HepG2 (cell line): ENCODE data around the gene ASGR1. TPM values are rescaled to one million over a fixed set of nuclear protein-coding genes. Genes with fewer than 3 reads are reported as not detected.
A peak's percentile ranks its signal among the peaks of the same experiment; 100 is the strongest.

Source experiments
- ATAC-seq: fragments of 200-7000 bp; cut with Tn5 transposase; 3 replicates; pipeline ENCODE4 v1.9.1; 2020; ENCODE audit warnings: mild to moderate bottlenecking, moderate library complexity
- BruUV-seq: library from RNA; stranded (reverse); fragments of 400-500 nt; replicated peaks from 2 replicates; lab custom pipeline; 2021; lab: Mats Ljungman, UMichigan
- CTCF ChIA-PET: fragments of 300-600 bp; formaldehyde crosslinking; extraction: SDS; loops from one replicate; lab custom pipeline; 2021; ENCODE audit warnings: low total read pairs, inconsistent platforms, low intra/inter-chr PET ratio; lab: Yijun Ruan, JAX
- POLR2A ChIA-PET: fragments of 350-600 bp; sonication (Branson Sonifier 250); formaldehyde crosslinking; loops from one replicate; lab custom pipeline; 2020; ENCODE audit warnings: antibody characterized with exemption, inconsistent platforms; lab: Yijun Ruan, JAX
- DNase-seq: peaks from one replicate; pipeline ENCODE4 v3.0.0-alpha.2; 2015; ENCODE audit warnings: low spot score
- FAIRE-seq: peaks from 3 replicates; lab custom pipeline; 2011; peaks lifted over from hg19 to GRCh38; lab: Jason Lieb, UNC
- H2AFZ ChIP-seq: one replicate; pipeline ENCODE4 v1.6.1; 2011; ENCODE audit warnings: low read length, inconsistent platforms
- H3K27ac ChIP-seq: fragments of 300-600 bp; 3 replicates; pipeline ENCODE4 v1.8.0; 2011; ENCODE audit warnings: mixed run types, mild to moderate bottlenecking, mixed read lengths, low read length, inconsistent platforms; ENCODE audit not compliant: insufficient read depth; ENCODE audit errors: extremely low read length
- H3K27me3 ChIP-seq, 2 experiments: fragments of 200-600 bp in 1 of 2; 2 replicates in 1 of 2; 3 replicates in 1 of 2; pipeline versions ENCODE4 v1.6.0 to v1.8.0; 2011; ENCODE audit warnings: low read length in 2 of 2, mild to moderate bottlenecking in 2 of 2, moderate library complexity in 2 of 2, inconsistent platforms in 1 of 2; ENCODE audit not compliant: insufficient read depth in 2 of 2, control insufficient read depth in 1 of 2
- H3K36me3 ChIP-seq, 2 experiments: fragments of 200-600 bp in 1 of 2; replicated peaks in 1 of 2; 2 replicates in 1 of 2; 3 replicates in 1 of 2; pipeline versions ENCODE4 v1.5.1 to v1.8.0; 2011; ENCODE audit warnings: low read length in 2 of 2, inconsistent platforms in 1 of 2; ENCODE audit not compliant: insufficient read depth in 2 of 2, control insufficient read depth in 1 of 2
- H3K4me1 ChIP-seq: 2 replicates; pipeline ENCODE4 v1.5.1; 2012; ENCODE audit warnings: low read length, inconsistent platforms; ENCODE audit not compliant: insufficient read depth
- H3K4me2 ChIP-seq: 2 replicates; pipeline ENCODE4 v1.6.0; 2011; ENCODE audit warnings: low read depth, low read length, inconsistent platforms
- H3K4me3 ChIP-seq, 3 experiments: fragments of 200-600 bp in 1 of 3; sonication (generic), shearing (Covaris generic) in 1 of 3; replicated peaks in 1 of 3; 2 replicates each; pipeline ENCODE4 v1.5.1; 2011 to 2016; ENCODE audit warnings: low read length in 3 of 3, inconsistent platforms in 2 of 3, low read depth in 2 of 3, mild to moderate bottlenecking in 2 of 3, control low read depth in 1 of 3, mixed read lengths in 1 of 3; ENCODE audit not compliant: insufficient read depth in 1 of 3
- H3K79me2 ChIP-seq: one replicate; pipeline ENCODE4 v1.6.1; 2011; ENCODE audit warnings: low read length, inconsistent platforms; ENCODE audit not compliant: insufficient read depth
- H3K9ac ChIP-seq: 2 replicates; pipeline ENCODE4 v1.6.0; 2011; ENCODE audit warnings: mild to moderate bottlenecking, low read depth, low read length, inconsistent platforms; ENCODE audit not compliant: insufficient read depth
- H3K9me3 ChIP-seq: 2 replicates; pipeline ENCODE4 v1.5.1; 2012; ENCODE audit warnings: mild to moderate bottlenecking, low read length
- H4K20me1 ChIP-seq: 2 replicates; pipeline ENCODE4 v1.6.0; 2011; ENCODE audit warnings: inconsistent platforms, mild to moderate bottlenecking, low read length, moderate library complexity; ENCODE audit not compliant: insufficient read depth
- AGO2 ChIP-seq: fragments of 200-400 bp; formaldehyde crosslinking; optimal IDR thresholded peaks from 2 replicates; pipeline ENCODE3; 2017; ENCODE audit warnings: mild to moderate bottlenecking, low read depth, low read length, moderate library complexity
- HES4 ChIP-seq: sonication (generic); formaldehyde crosslinking; IDR thresholded peaks from 2 replicates; pipeline ENCODE4 v1.9.0; 2021; ENCODE audit warnings: mild to moderate bottlenecking, missing genetic modification reagents, borderline replicate concordance
- HNF4A ChIP-seq: sonication (generic); formaldehyde crosslinking; IDR thresholded peaks from 2 replicates; pipeline ENCODE4 v1.4.0; 2020; ENCODE audit warnings: missing genetic modification reagents
- HNRNPK ChIP-seq: fragments of 200-400 bp; formaldehyde crosslinking; IDR thresholded peaks from 2 replicates; pipeline ENCODE4 v1.6.1; 2018; ENCODE audit warnings: low read length, low read depth, moderate library complexity, mild to moderate bottlenecking; ENCODE audit not compliant: poor library complexity, severe bottlenecking
- MBD4 ChIP-seq: IDR thresholded peaks from 2 replicates; pipeline ENCODE4 v1.6.1; 2012; ENCODE audit warnings: low read length, inconsistent platforms, borderline replicate concordance
- PHF21A ChIP-seq: sonication (generic); formaldehyde crosslinking; IDR thresholded peaks from 2 replicates; pipeline ENCODE4 v1.5.0; 2020; ENCODE audit warnings: mild to moderate bottlenecking, missing genetic modification reagents
- POLR2A ChIP-seq, 2 experiments: IDR thresholded peaks; 2 replicates each; pipeline ENCODE4 v1.6.1; 2011; ENCODE audit warnings: low read depth in 2 of 2, low read length in 2 of 2, mild to moderate bottlenecking in 1 of 2, moderate library complexity in 1 of 2; ENCODE audit not compliant: insufficient read depth in 1 of 2
- POLR2AphosphoS5 ChIP-seq: IDR thresholded peaks from 2 replicates; pipeline ENCODE4 v1.6.1; 2012; ENCODE audit warnings: low read depth, low read length
- POLR2G ChIP-seq: fragments of 200-400 bp; formaldehyde crosslinking; IDR thresholded peaks from 2 replicates; pipeline ENCODE4 v1.6.1; 2018; ENCODE audit warnings: mild to moderate bottlenecking, low read depth, low read length, moderate library complexity
- RBFOX2 ChIP-seq: fragments of 200-400 bp; formaldehyde crosslinking; IDR thresholded peaks from 2 replicates; pipeline ENCODE4 v1.6.1; 2017; ENCODE audit warnings: low read depth, mild to moderate bottlenecking, low read length
- RBM22 ChIP-seq: fragments of 200-400 bp; formaldehyde crosslinking; optimal IDR thresholded peaks from 2 replicates; pipeline ENCODE3; 2017; ENCODE audit warnings: mild to moderate bottlenecking, low read length, moderate library complexity
- SAFB2 ChIP-seq: sonication (generic); formaldehyde crosslinking; IDR thresholded peaks from 2 replicates; pipeline ENCODE4 v1.5.1; 2020; ENCODE audit warnings: missing genetic modification reagents, low read depth, mild to moderate bottlenecking, borderline replicate concordance
- ZBTB38 ChIP-seq: sonication (generic); formaldehyde crosslinking; IDR thresholded peaks from 2 replicates; pipeline ENCODE4 v1.5.1; 2020; ENCODE audit warnings: mild to moderate bottlenecking, missing genetic modification reagents
- ZC3H13 ChIP-seq: sonication (generic); formaldehyde crosslinking; IDR thresholded peaks from 2 replicates; pipeline ENCODE4 v1.8.1; 2023; ENCODE audit warnings: mild to moderate bottlenecking, missing genetic modification reagents, moderate library complexity
- ZNF296 ChIP-seq: sonication (generic); formaldehyde crosslinking; conservative IDR thresholded peaks from 2 replicates; pipeline ENCODE4 v1.5.0; 2020; ENCODE audit warnings: mild to moderate bottlenecking, missing genetic modification reagents
- ZNF30 ChIP-seq: sonication (generic); formaldehyde crosslinking; IDR thresholded peaks from 2 replicates; pipeline ENCODE4 v1.5.0; 2020; ENCODE audit warnings: mild to moderate bottlenecking, missing genetic modification reagents
- ZNF605 ChIP-seq: sonication (generic); formaldehyde crosslinking; IDR thresholded peaks from 2 replicates; pipeline ENCODE4 v1.8.0; 2022; ENCODE audit warnings: mild to moderate bottlenecking, missing genetic modification reagents
- ZNF772 ChIP-seq: sonication (generic); formaldehyde crosslinking; IDR thresholded peaks from 2 replicates; pipeline ENCODE4 v1.5.0; 2020; ENCODE audit warnings: mild to moderate bottlenecking, missing genetic modification reagents
- WGBS: methylation state at CpG from one replicate; pipeline ENCODE4 v1.1.6; 2017; ENCODE audit warnings: low lambda C conversion rate; 5-methylcytosine and 5-hydroxymethylcytosine counted together
- in situ Hi-C: cut with HindIII; loops from 2 replicates; pipeline ENCODE4 v1.10.0; 2017; ENCODE audit warnings: low pct_unique_long_range_greater_than_20kb; ENCODE audit not compliant: extremely low pct_ligation_motif_present
- intact Hi-C: fragments of 100-400 bp; cut with micrococcal nuclease; formaldehyde crosslinking; loops from one replicate; pipeline ENCODE4 v1.10.0; 2022; ENCODE audit not compliant: unreplicated experiment
- polyA plus RNA-seq, 8 experiments: library from polyadenylated mRNA; depleted of rRNA in 3 of 8; stranded (reverse) in 7 of 8; unstranded in 1 of 8; fragments of >200 nt; fragmentation: Illumina TruSeq in 4 of 8; extraction: Trizol in 4 of 8; gene quantifications; 2 replicates each; pipeline versions ENCODE4 v1.2.1 to v1.2.3, GENCODE V29; 2011 to 2016; ENCODE audit warnings: low read depth in 4 of 8, missing spikeins in 1 of 8, mixed read lengths in 1 of 8; ENCODE audit not compliant: insufficient read depth in 1 of 8
- total RNA-seq, 5 experiments: library from RNA; depleted of rRNA; stranded (reverse); fragments of >200 nt; fragmentation: Illumina TruSeq; extraction: Trizol; gene quantifications; 2 replicates each; pipeline ENCODE4 v1.2.3, GENCODE V29; 2016; ENCODE audit warnings: low read depth in 1 of 5
- TF ChIP-seq, protein P1 (sequence below): sonication (generic); formaldehyde crosslinking; IDR thresholded peaks from 2 replicates; pipeline ENCODE4 v1.4.0; 2020; ENCODE audit warnings: mild to moderate bottlenecking, missing genetic modification reagents

ASGR1 gene
- total and polyA plus RNA-seq, 2 of the 13 experiments (the other 11 are each of a cell fraction or from before 2014, with no cell fraction given) = 353 to 796 TPM

DNA sequence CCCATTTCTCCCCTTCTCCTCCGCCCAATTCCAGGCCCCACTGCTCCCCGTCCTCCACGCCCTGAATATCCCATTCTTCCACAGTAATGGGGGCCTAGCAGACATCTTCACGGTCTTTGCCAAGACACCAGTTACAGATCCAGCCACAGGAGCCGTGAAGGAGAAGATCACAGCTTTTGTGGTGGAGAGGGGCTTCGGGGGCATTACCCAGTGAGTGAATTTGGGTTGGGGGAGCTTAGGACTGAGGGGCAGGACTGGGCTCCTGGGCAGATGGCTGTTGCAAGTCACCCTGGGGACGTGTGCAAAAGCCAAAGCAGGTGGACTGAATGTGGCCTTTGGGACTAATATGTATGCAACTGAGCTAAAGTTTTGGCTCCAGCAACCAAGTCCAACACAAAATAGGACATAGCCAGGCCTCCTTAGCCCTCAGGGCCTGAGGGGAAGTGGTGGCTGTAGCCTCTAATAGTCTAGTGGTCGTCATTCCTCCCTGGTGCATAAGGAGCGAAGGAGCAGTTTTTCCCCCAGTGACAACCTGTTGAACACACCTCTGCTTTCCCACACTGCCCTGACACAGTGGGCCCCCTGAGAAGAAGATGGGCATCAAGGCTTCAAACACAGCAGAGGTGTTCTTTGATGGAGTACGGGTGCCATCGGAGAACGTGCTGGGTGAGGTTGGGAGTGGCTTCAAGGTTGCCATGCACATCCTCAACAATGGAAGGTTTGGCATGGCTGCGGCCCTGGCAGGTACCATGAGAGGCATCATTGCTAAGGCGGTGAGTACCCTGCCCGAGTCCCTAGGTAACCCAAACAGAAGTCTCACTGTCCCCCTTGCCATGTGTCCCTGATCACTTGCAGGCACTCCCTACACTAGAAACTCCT, 43.2 kb upstream of the ASGR1 start:
- in situ Hi-C loops (no loop called here), intact Hi-C loops (no loop called here)
- TF ChIP-seq POLR2A (IDR thresholded peaks at IDR 0.05; ENCODE audit: insufficient read depth in 1 of 2, low read depth in 2 of 2, low read length in 2 of 2) = peak; percentile 45 to 67; a peak in 1 of 4 replicates
- 0 out of 2 replicates have a peak, but pooled peaks have one; percentile 26 for TF ChIP-seq PHF21A
- 0 out of 2 replicates have a peak, but pooled peaks have one; percentile 39 for TF ChIP-seq HES4 (CRISPR knock-in tag)
- peak; percentile 68; the same call in 1 of the 2 replicates for TF ChIP-seq SAFB2 (CRISPR knock-in tag)
- TF ChIP-seq AGO2 = peak; percentile 13
- TF ChIP-seq, protein P1, sequence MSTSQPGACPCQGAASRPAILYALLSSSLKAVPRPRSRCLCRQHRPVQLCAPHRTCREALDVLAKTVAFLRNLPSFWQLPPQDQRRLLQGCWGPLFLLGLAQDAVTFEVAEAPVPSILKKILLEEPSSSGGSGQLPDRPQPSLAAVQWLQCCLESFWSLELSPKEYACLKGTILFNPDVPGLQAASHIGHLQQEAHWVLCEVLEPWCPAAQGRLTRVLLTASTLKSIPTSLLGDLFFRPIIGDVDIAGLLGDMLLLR = 0 out of 2 replicates have a peak, but pooled peaks have one; percentile 23
- TF ChIP-seq HNF4A (CRISPR knock-in tag) = no peak
- peak; percentile 17 for TF ChIP-seq RBM22
- TF ChIP-seq ZNF772 = no peak
- no peak for TF ChIP-seq ZNF30 (CRISPR knock-in tag)
- TF ChIP-seq RBFOX2 = peak; percentile 63
- no peak for TF ChIP-seq ZNF605 (CRISPR knock-in tag)
- TF ChIP-seq POLR2AphosphoS5 = 0 out of 2 replicates have a peak, but pooled peaks have one; percentile 46
- no peak for TF ChIP-seq ZBTB38
- TF ChIP-seq HNRNPK = no peak
- peak; percentile 10 for TF ChIP-seq POLR2G
- TF ChIP-seq ZC3H13 (CRISPR knock-in tag) = 0 out of 2 replicates have a peak, but pooled peaks have one; percentile 30
- 0 out of 2 replicates have a peak, but pooled peaks have one; percentile 42 for TF ChIP-seq MBD4
- 0 out of 2 replicates have a peak, but pooled peaks have one; percentile 32 for TF ChIP-seq ZNF296 (CRISPR knock-in tag)
- TF ChIP-seq, all 625 proteins: peak for 13
- Histone ChIP-seq H3K9ac (no peak overlapping the region), H4K20me1 (peaks cover 10% of the 10 kb centered on the region; the same call in 1 of the 2 replicates), H3K27ac (no peak overlapping the region), H3K4me2 (no peak overlapping the region), H3K27me3 (peaks cover 0 to 4% of the 10 kb centered on the region in 2 experiments; a peak in 2 of 5 replicates), H3K4me3 (no peak overlapping the region), H3K36me3 (peaks cover 16 to 57% of the 10 kb centered on the region in 2 experiments; a peak in 4 of 5 replicates), H3K9me3 (no peaks in the 10 kb centered on the region), H3K4me1 (peaks cover 40% of the 10 kb centered on the region), H3K79me2 (peaks cover 14% of the 10 kb centered on the region), H2AFZ (no peak overlapping the region)
- BruUV-seq = TSS peak; percentile 44
- FAIRE-seq (no peak), DNase-seq (no peak), ATAC-seq (no peak)
- WGBS = 93% methylated on average over 11 of the region's 15 CpGs
- ChIA-PET CTCF (interaction anchor here (1.3 kb wide), 1 partner anchor 74 kb away, joined by 6 read pairs; no protein-coding TSS in a partner anchor), POLR2A (interaction anchor here (2.0 to 6.8 kb wide), 4 partner anchors 13 to 91 kb away, joined by 8 to 140 read pairs (median 24); partner anchors contain the start of genes DVL2, GABARAP and PHF23)
